ENCODE measurements around the gene CMTM7. TPM values are rescaled to one million over a fixed set of nuclear protein-coding genes. Genes with fewer than 3 reads are reported as not detected.

Gene CMTM7
- total and polyA plus RNA-seq, 2 of the 8 experiments (the other 6 are each of a cell fraction or from before 2014, with no cell fraction given): 33.3 to 65.8 TPM

DNA sequence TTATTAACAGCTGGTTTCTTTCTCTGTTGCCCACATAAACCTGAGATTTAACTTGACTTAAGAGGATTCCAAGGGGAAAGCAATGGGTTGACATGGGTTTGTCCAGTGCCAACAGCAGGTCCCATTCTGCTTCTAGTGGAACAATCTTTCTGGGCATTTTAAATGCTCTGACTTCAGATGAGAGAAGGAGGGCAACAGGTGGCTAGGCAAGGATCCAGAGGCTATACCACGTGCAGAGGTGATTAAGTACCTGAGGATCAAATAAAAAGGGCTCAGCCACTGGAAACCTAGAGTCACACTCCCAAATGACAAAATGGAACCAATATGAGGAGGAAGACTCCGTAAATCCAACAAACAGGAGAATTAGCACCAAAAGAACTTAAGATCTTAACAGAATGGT lies 82.5 kb downstream of the CMTM7 start:
- Histone ChIP-seq H3K4me2 (ENCODE audit: insufficient read depth in 1 of 2, low read depth in 2 of 2, low read length in 2 of 2) (no peak overlapping the region), H3K79me2 (ENCODE audit: control insufficient read depth in 1 of 2, insufficient read depth in 2 of 2, low read length in 2 of 2) (no peaks in the 10 kb centered on the region), H3K79me1 (ENCODE audit: low read depth, low read length) (no peaks in the 10 kb centered on the region), H3K14ac (ENCODE audit: insufficient read length) (no peak overlapping the region), H2BK5ac (ENCODE audit: low read depth, low read length) (no peak overlapping the region), H3K9me3 (ENCODE audit: insufficient read depth in 2 of 2, low read depth in 1 of 2, low read length in 1 of 2) (no peaks in the 10 kb centered on the region), H4K91ac (replicated peaks; ENCODE audit: insufficient read length, low read length) (no peak overlapping the region), H2BK15ac (ENCODE audit: low read length) (no peak overlapping the region), H4K8ac (ENCODE audit: extremely low read depth, insufficient read depth, low read length) (no peak overlapping the region), H3K9ac (replicated peaks in 1 of 4; ENCODE audit: extremely low read depth in 1 of 4, low read depth in 3 of 4, low read length in 3 of 4) (no peak overlapping the region), H3K18ac (ENCODE audit: extremely low read depth, low read length) (no peak overlapping the region), H2BK12ac (ENCODE audit: low read depth, low read length) (no peak overlapping the region), H3K23me2 (ENCODE audit: low read depth, low read length) (no peaks in the 10 kb centered on the region; the same call in 1 of the 2 replicates), H3K36me3 (ENCODE audit: control insufficient read depth in 2 of 4, insufficient read depth in 4 of 4, low read length in 3 of 4) (no peaks in the 10 kb centered on the region; a peak in 2 of 8 replicates), H4K5ac (ENCODE audit: insufficient read length, low read depth, low read length) (no peak overlapping the region), H2BK20ac (ENCODE audit: low read length) (no peak overlapping the region), H3K56ac (replicated peaks; ENCODE audit: insufficient read length, low read depth, low read length) (no peak overlapping the region), H2AFZ (ENCODE audit: low read length) (no peak overlapping the region), H4K20me1 (replicated peaks in 1 of 2; ENCODE audit: control insufficient read depth in 1 of 2, insufficient read depth in 2 of 2, low read length in 2 of 2) (peaks cover 0 to 4% of the 10 kb centered on the region in 2 experiments), H2AK5ac (ENCODE audit: low read depth, low read length) (no peak overlapping the region), H3K27me3 (replicated peaks in 1 of 4; ENCODE audit: control insufficient read depth in 3 of 4, extremely low read depth in 1 of 4, insufficient read depth in 3 of 4, low read length in 3 of 4) (no peaks in the 10 kb centered on the region), H3K4me3 (ENCODE audit: extremely low read depth in 1 of 4, insufficient read depth in 2 of 4, low read depth in 3 of 4, low read length in 4 of 4) (no peak overlapping the region), H3K23ac (ENCODE audit: insufficient read length) (no peak overlapping the region), H3K4me1 (replicated peaks in 1 of 4; ENCODE audit: control insufficient read depth in 3 of 4, insufficient read depth in 4 of 4, low read length in 3 of 4) (no peaks in the 10 kb centered on the region), H3K4ac (replicated peaks; ENCODE audit: insufficient read length, low read depth, low read length) (no peak overlapping the region), H2BK120ac (replicated peaks; ENCODE audit: low read depth, low read length) (no peak overlapping the region), H3K27ac (ENCODE audit: low read depth, low read length) (no peak overlapping the region)
- DNase-seq (ENCODE audit: low read depth in 1 of 2, low spot score in 2 of 2) (no peak), FAIRE-seq (no peak)
- CTCF ChIA-PET (ENCODE audit: partially characterized antibody): no interaction called here
- 100% methylated on average over 2 of the region's 2 CpGs; no CpG with 5 or more reads in 1 of the 2 experiments for WGBS, 2 experiments (ENCODE audit: extremely low coverage in 1 of 2, insufficient coverage in 1 of 2, insufficient read length in 1 of 2, insufficient replicate concordance in 2 of 2, low coverage in 1 of 2, low lambda C conversion rate in 2 of 2, missing lambda C conversion rate in 1 of 2)
- POLR2A ChIA-PET (ENCODE audit: partially characterized antibody): interaction anchor here (0.6 kb wide), 1 partner anchor 140 kb away, joined by 3 read pairs; no protein-coding TSS in a partner anchor
- no peak for TF ChIP-seq SIX5 (IDR thresholded peaks at IDR 0.05; ENCODE audit: low read depth, low read length)
- TF ChIP-seq JUND (IDR thresholded peaks at IDR 0.05; ENCODE audit: low read length): no peak
- no peak for TF ChIP-seq NANOG (IDR thresholded peaks at IDR 0.05; ENCODE audit: insufficient read depth, low read depth, low read length, poor library complexity, severe bottlenecking)
- no peak for TF ChIP-seq SUZ12 (IDR thresholded peaks at IDR 0.05; ENCODE audit: low read length)
- no peak for TF ChIP-seq CREB1 (IDR thresholded peaks at IDR 0.05)
- TF ChIP-seq RAD21 (IDR thresholded peaks at IDR 0.05 in 1 of 2, conservative IDR thresholded peaks at IDR 0.05 in 1 of 2; ENCODE audit: low read depth in 2 of 2, low read length in 2 of 2): no peak
- no peak for TF ChIP-seq ASH2L (IDR thresholded peaks at IDR 0.05; ENCODE audit: low read length)
- TF ChIP-seq CTBP2 (IDR thresholded peaks at IDR 0.05; ENCODE audit: borderline replicate concordance, insufficient read depth, insufficient read length, low read length): no peak
- TF ChIP-seq CHD2 (IDR thresholded peaks at IDR 0.05; ENCODE audit: low read length): no peak
- no peak for TF ChIP-seq CBX8 (IDR thresholded peaks at IDR 0.05; ENCODE audit: borderline replicate concordance, low read depth, low read length)
- TF ChIP-seq KDM4A (IDR thresholded peaks at IDR 0.05; ENCODE audit: low read depth, low read length, severe bottlenecking): no peak
- no peak for TF ChIP-seq KDM1A (IDR thresholded peaks at IDR 0.05; ENCODE audit: borderline replicate concordance, low read length)
- TF ChIP-seq USF2 (IDR thresholded peaks at IDR 0.05; ENCODE audit: low read length): no peak
- TF ChIP-seq TEAD4 (IDR thresholded peaks at IDR 0.05; ENCODE audit: low read depth, low read length): no peak
